Activated CD8-positive, alpha-beta memory T cell treated with anti-CD3 and anti-CD28 coated beads, Interleukin-2, amount 50 U/mL, for 24 hours (primary cell): Measurements from ENCODE around the gene EYA4.

ENCODE experiments used
- DNase-seq: peaks from one replicate; pipeline ENCODE4 v3.0.0-alpha.2; 2020; ENCODE audit errors: extremely low read depth

The EYA4 gene

DNA sequence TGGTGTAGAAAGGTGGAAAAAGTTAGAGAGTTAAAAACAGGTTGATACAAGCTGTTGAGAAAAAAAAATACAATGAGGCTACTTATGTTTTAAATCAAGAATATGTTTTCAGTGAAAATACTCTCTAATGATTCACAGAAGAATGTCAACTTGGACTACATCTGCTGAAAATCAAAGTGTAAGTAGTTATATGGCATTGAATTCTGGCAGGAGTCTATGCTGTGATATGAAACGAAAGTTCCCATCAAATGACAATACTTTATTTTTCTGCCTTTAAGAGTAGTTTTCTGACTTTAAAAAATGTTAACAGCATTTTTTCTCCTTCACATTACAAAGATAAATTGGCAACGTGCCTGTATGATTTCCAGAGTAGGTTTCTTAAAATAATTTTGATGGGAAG is 158.3 kb downstream of the EYA4 start:
- no peak for DNase-seq

GRCh38 chr6:133404151-133404550 is 163.0 kb downstream of the EYA4 start:
- DNase-seq: no peak

GRCh38 chr6:133404728-133405127 is 163.6 kb downstream of the EYA4 start:
- DNase-seq: no peak

GRCh38 chr6:133407320-133408100 is 166.4 kb downstream of the EYA4 start:
- DNase-seq: no peak

- no peak for DNase-seq
These were observed 167.0 kb downstream of the EYA4 start for GRCh38 chr6:133408132-133408531.

- no peak for DNase-seq
These were observed 167.4 kb downstream of the EYA4 start for GRCh38 chr6:133408543-133408942.

DNA sequence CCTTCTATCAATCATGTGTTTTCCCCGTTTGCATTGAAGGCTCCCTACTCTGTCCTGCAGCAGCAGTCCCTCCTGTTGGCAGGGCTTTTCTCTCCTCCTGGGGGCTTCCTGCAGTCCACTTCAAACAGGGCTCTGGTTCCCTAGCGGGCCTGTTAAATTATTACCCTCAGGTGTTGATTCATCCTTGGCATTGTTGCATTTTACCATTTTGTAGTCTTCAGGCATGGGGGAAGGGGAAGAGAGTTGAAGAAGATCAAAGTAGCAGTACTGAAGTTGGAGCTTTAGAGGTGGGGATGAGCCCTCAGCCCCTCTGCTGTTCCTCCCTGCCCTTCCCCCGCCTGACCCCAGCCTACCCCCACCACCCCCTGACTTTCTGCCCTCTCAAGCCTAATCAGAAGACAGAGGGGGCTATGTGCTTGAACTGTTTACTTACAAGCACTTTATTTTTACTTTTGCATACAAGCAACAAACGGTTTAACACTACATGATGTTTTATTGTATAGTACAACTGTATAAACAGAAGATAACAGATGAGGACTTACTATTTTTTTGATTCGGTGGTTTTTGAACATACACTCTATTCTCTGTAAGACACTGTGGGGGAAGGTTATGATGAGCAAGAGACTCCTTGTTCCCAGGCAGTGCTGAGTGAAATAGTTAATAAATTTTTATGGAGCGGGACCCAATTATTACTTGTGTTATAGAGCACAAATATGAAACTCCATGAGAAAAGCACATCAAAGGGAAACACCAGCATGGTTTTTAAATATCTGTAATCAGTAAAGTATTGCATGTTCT is 169.7 kb downstream of the EYA4 start:
- no peak for DNase-seq

- no peak for DNase-seq
These were observed 170.6 kb downstream of the EYA4 start for GRCh38 chr6:133411757-133412156.

GRCh38 chr6:133415262-133415661 is 174.1 kb downstream of the EYA4 start:
- no peak for DNase-seq

DNA sequence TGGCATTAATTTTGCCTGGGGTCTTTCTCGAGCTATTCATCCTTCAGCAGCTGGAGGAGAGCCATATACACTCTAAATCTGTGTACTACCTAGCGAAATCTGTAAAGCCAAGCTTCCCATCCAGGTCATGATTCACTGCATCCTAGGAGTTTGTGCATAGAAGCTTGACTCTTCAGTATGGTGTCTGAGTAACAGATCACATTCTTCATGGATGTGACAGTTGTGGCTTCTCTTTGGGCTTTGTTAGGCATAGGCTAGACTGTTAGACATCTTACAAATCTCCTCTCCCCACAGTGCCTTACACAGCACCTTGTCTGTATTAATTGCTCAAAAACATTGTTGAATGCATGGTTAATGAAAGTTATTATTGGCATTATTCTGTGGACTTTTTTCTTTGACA is 177.0 kb downstream of the EYA4 start:
- DNase-seq: no peak

DNA sequence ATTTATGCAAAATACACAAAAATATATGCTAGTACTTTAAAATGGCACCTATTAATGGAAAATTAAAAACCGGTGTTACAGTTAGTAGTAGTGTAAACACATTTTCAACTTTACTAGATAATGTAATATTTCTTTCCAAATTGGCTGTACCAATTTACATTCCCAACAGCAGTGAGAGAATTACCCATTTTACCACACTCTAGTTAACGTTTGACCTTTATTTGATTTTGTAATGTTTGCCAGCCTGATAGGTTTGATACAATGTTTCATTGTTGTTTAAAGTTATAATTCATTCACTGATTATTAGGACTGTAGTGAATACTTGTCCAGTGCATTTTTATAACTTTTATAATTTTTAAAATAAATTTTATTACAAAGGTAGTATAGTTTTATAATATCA is 182.1 kb downstream of the EYA4 start:
- DNase-seq: no peak

DNA sequence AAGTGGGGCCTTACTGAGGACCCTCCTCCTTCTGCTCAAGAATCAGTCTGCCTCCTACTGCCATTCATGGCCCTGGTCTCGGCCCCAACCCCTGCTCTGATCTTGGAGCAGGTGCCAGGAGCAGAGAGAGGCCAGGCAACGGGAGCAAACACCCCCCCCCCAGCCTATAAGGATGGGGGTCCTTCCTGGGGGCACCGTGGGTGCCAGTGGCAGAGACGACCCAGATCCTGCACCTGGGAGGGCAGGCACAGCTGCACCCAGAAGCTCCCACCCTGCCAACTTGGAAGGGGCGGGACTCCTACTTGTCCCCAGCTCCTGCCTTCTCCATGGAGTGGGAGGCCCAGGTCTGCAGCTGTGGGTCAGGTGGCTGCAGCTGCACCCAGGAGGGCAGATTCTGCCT is 183.2 kb downstream of the EYA4 start:
- DNase-seq: no peak

DNA sequence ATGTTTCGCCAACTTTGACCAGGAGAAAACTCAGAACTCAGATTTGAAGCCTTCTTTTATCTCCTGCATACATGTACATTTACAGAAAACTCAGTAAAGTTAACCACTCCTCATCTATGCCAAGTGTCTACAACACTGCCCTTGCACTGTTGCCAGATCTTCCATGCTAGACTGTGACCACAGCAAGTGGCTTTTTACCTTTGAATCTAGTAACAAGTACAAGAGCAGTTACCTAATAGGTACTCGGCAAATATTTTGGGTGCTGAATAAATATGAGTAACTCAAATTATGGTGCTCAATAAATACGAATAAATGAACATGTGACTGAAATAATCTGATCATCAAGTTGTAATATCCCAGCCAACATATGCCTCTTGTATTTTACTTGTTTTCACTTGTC is 184.9 kb downstream of the EYA4 start:
- no peak for DNase-seq

DNA sequence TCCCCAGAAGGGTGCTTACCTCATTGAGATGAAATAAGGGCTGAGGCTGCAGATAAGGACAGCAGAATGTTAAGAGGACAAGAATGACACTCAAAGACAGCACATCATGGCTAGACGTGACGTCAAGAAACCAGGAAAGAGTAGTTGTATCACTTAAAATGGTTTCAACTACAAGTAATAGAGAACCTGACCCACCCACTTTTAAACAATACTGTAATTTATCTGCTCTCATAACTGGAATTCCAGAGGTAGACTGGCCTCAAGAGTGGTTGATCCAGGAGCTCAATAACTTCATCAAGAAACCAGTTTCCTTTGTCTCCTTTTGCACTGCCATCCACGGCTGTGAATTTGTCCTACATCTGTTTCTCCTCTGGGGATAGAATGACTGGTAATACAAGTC is 187.1 kb downstream of the EYA4 start:
- DNase-seq: no peak

DNA sequence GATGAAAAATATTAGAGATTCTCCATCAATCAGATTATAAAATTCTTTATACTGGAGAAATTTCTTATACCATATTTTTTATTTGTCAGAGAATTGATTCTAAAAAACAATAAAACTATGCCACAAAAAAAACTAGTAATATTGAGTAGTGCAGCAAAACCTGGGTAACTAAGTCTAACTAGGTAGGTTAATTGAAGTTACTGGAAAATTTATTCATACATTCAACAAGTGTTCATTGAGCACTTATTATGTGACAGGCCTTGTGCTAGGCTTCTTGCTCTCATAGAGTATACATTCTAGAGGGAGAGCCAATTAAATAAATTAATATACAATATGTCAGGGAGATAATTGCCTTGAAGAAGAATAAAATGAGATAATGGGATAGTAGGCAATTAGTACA is 189.4 kb downstream of the EYA4 start:
- no peak for DNase-seq

GRCh38 chr6:133431031-133431430 is 189.9 kb downstream of the EYA4 start:
- no peak for DNase-seq

DNA sequence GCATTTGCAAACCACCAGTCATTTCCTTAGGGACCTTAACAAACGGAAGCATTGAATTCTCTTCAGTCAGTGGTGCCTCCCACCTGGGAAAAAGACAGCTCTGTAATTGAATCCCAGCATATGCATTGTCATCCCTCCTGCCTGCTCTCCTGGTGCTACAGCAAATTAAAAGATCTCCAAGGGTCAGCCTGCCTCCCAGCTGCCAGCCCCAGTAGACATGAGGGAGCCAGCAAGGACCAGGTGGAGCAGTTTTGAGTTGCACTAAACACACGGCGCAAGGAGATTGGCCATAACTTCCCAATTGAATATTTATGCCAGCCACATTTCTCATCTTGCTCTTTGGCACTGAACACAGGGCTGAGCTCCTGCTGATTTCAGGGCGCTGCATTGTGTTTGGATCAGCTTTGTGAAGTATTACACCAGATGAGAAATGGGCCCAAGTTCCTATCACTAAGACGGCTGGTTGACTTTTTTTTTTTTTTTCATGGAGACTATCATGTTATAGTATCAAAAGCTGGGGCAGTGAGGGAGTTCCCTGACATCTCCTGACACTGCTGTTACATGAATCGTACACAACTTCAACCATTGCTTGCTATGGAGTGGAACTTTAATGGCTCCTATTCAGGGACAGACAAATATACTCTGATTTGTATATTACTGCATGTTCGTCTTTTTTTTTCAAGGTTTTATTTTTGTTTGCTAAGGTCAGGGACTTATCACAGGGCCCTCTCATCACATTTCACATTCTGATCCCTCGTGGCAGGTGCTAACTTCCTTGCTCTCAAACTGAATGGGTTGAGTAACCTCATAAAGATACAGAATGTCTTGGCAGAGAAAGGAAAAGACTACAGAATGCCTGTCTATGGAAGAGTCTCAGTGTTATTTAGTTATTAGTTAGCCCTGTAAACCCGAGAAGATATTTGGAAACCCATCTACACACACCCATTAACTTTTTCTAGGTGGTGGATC is 191.1 kb downstream of the EYA4 start:
- no peak for DNase-seq

GRCh38 chr6:133435065-133435728 is 194.0 kb downstream of the EYA4 start:
- DNase-seq: no peak

DNA sequence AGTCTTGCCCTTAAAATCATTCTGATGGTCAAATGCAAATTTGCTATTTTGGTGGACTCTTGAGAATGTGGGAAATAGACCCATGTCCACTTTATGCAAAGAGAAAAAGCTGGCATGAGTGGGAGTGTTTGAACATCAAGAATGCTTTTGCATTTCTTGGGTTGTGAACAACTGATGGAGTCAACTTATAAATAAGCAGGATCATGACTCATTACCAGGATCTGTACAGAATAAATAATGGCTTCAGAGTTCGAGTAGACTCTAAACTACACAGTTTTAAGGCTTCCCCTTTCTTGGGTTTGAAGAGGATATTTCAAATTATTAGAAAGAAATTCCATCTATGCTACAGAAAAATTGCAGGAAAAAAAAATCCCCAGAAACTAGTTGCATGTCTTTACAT is 195.5 kb downstream of the EYA4 start:
- DNase-seq: no peak

GRCh38 chr6:133441491-133441890 is 200.3 kb downstream of the EYA4 start:
- DNase-seq: no peak

DNA sequence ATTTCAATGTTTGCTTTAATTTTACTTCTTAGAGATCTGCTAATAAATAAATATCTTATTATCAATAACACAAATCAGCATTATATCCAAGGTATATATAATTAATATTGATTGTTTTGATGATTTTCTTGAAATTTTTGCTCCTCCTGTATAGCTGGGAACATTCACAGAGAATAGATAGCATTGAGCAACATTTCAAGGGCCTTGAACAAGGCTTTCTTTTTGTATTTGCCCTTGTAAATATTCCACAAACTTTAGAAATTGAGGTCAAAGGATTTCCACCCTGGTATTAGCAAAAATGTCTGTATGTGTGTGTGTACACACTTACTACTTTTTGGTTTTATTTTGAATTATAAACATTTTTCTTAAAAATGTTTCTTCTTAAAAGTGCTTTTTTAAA is 205.6 kb downstream of the EYA4 start:
- DNase-seq: no peak

GRCh38 chr6:133447924-133448323 is 206.8 kb downstream of the EYA4 start:
- no peak for DNase-seq
